GM23338 (cell line): ENCODE measurements around the gene MTNR1B. TPM values are rescaled to one million over a fixed set of nuclear protein-coding genes. Genes with fewer than 3 reads are reported as not detected.

Experiments
- ATAC-seq: fragments of 200-7000 bp; cut with Tn5 transposase; 3 replicates; pipeline ENCODE4 v1.9.1; 2020
- DNase-seq: peaks from one replicate; pipeline ENCODE4 v3.0.0-alpha.2; 2015; ENCODE audit warnings: low spot score
- H2AFZ ChIP-seq: fragments of 200-600 bp; sonication (generic); 2 replicates; pipeline ENCODE4 v1.8.0; 2016; ENCODE audit warnings: antibody characterized with exemption, mild to moderate bottlenecking, moderate library complexity
- H3F3A ChIP-seq: fragments of 200-600 bp; sonication (generic); replicated peaks from 2 replicates; pipeline ENCODE4 v1.8.0; 2017; ENCODE audit warnings: antibody characterized with exemption, mixed run types, low read depth
- H3K27ac ChIP-seq: fragments of 200-600 bp; sonication (generic); 2 replicates; pipeline ENCODE4 v1.6.1; 2016; ENCODE audit warnings: low read depth
- H3K27me3 ChIP-seq: fragments of 200-600 bp; sonication (generic); 2 replicates; pipeline ENCODE4 v1.8.0; 2016; ENCODE audit warnings: mild to moderate bottlenecking, mixed run types, moderate library complexity; ENCODE audit not compliant: insufficient read depth
- H3K36me3 ChIP-seq: fragments of 200-600 bp; sonication (generic); 2 replicates; pipeline ENCODE4 v1.8.0; 2016; ENCODE audit warnings: mild to moderate bottlenecking; ENCODE audit not compliant: insufficient read depth
- H3K4me1 ChIP-seq: fragments of 200-600 bp; sonication (generic); 2 replicates; pipeline ENCODE4 v1.8.0; 2016; ENCODE audit warnings: mild to moderate bottlenecking, moderate library complexity; ENCODE audit not compliant: insufficient read depth
- H3K4me2 ChIP-seq: fragments of 200-600 bp; sonication (generic); 2 replicates; pipeline ENCODE4 v1.7.1; 2017; ENCODE audit warnings: mixed run types
- H3K4me3 ChIP-seq: fragments of 200-600 bp; sonication (generic); 2 replicates; pipeline ENCODE4 v1.6.1; 2016; ENCODE audit warnings: mixed run types
- H3K79me2 ChIP-seq: fragments of 200-600 bp; sonication (generic); replicated peaks from 2 replicates; pipeline ENCODE4 v1.8.0; 2017; ENCODE audit warnings: mild to moderate bottlenecking; ENCODE audit not compliant: insufficient read depth
- H3K9me2 ChIP-seq: fragments of 200-600 bp; sonication (generic); 2 replicates; pipeline ENCODE4 v1.8.0; 2017; ENCODE audit not compliant: insufficient read depth
- H4K20me1 ChIP-seq: fragments of 200-600 bp; sonication (generic); replicated peaks from 2 replicates; pipeline ENCODE4 v1.8.0; 2017; ENCODE audit warnings: mild to moderate bottlenecking; ENCODE audit not compliant: insufficient read depth
- H3K27ac Mint-ChIP-seq: 2 replicates; pipeline ENCODE4 v1.8.0; 2020; ENCODE audit warnings: inconsistent platforms, mild to moderate bottlenecking, moderate library complexity, mixed read lengths
- H3K27me3 Mint-ChIP-seq: 3 replicates; pipeline ENCODE4 v1.8.0; 2022; ENCODE audit warnings: low read depth, mild to moderate bottlenecking, moderate library complexity, mixed read lengths, inconsistent platforms; ENCODE audit not compliant: insufficient read depth, poor library complexity
- H3K36me3 Mint-ChIP-seq: 3 replicates; pipeline ENCODE4 v1.8.0; 2021; ENCODE audit warnings: low read depth, mild to moderate bottlenecking, inconsistent platforms, moderate library complexity, mixed read lengths
- H3K4me1 Mint-ChIP-seq: 3 replicates; pipeline ENCODE4 v1.8.0; 2020; ENCODE audit warnings: mild to moderate bottlenecking, inconsistent platforms, mixed read lengths
- H3K4me3 Mint-ChIP-seq: 3 replicates; pipeline ENCODE4 v1.8.0; 2021; ENCODE audit warnings: moderate library complexity, mild to moderate bottlenecking, inconsistent platforms, mixed read lengths
- H3K9me3 Mint-ChIP-seq: 3 replicates; pipeline ENCODE4 v1.8.0; 2020; ENCODE audit warnings: moderate library complexity, mild to moderate bottlenecking, inconsistent platforms, mixed read lengths
- EZH2phosphoT487 ChIP-seq: fragments of 200-600 bp; sonication (generic); IDR thresholded peaks from one replicate; pipeline ENCODE4 v1.8.1; 2018; ENCODE audit warnings: antibody characterized with exemption; ENCODE audit not compliant: unreplicated experiment
- JUNB ChIP-seq: IDR thresholded peaks from one replicate; pipeline ENCODE4 v1.6.1; 2016; ENCODE audit warnings: antibody characterized with exemption; ENCODE audit not compliant: unreplicated experiment
- POLR2AphosphoS5 ChIP-seq: IDR thresholded peaks from 2 replicates; pipeline ENCODE4 v1.6.1; 2016; ENCODE audit warnings: antibody characterized with exemption, low read depth
- REST ChIP-seq: IDR thresholded peaks from one replicate; pipeline ENCODE4 v1.6.1; 2018; ENCODE audit warnings: antibody characterized with exemption; ENCODE audit not compliant: unreplicated experiment
- STAT1 ChIP-seq: IDR thresholded peaks from one replicate; pipeline ENCODE4 v1.6.1; 2016; ENCODE audit warnings: antibody characterized with exemption; ENCODE audit not compliant: unreplicated experiment
- ZNF114 ChIP-seq: fragments of 250-450 bp; sonication (Bioruptor Pico); IDR thresholded peaks from 2 replicates; pipeline ENCODE4 v1.5.0; 2020; ENCODE audit warnings: mild to moderate bottlenecking, moderate library complexity
- ZNF331 ChIP-seq: fragments of 250-450 bp; sonication (Bioruptor Pico); IDR thresholded peaks from 2 replicates; pipeline ENCODE4 v1.5.0; 2020; ENCODE audit warnings: low read depth, mild to moderate bottlenecking, moderate library complexity
- polyA plus RNA-seq: library from polyadenylated mRNA; unstranded; fragments of >200 nt; fragmentation: Nextera tagmentation; extraction: Ambion mirVana; gene quantifications from 2 replicates; pipeline ENCODE4 v1.2.1, GENCODE V29; 2016
- total RNA-seq: library from RNA; depleted of rRNA; stranded (reverse); fragments of >200 nt; shearing (Covaris generic); gene quantifications from 2 replicates; pipeline ENCODE4 v1.2.3, GENCODE V29; 2014
- TF ChIP-seq, protein P1 (sequence below), 2 experiments: fragments of 200-600 bp in 1 of 2; sonication (generic) in 1 of 2; conservative IDR thresholded peaks; 2 replicates each; pipeline versions ENCODE4 v1.5.1 to v1.6.1; 2016 to 2017; ENCODE audit warnings: antibody characterized with exemption in 2 of 2, low read depth in 2 of 2, mild to moderate bottlenecking in 2 of 2, moderate library complexity in 1 of 2
- TF ChIP-seq, protein P2 (sequence below): fragments of 250-450 bp; sonication (Bioruptor Pico); IDR thresholded peaks from 2 replicates; pipeline ENCODE4 v1.5.0; 2020; ENCODE audit warnings: mild to moderate bottlenecking, moderate library complexity

The MTNR1B gene
- total and polyA plus RNA-seq, 2 experiments from 2014 or later, result not detected

- DNase-seq (no peak), ATAC-seq (no peak)
- H2AFZ ChIP-seq, result no peak overlapping the region
- H4K20me1 ChIP-seq, result no peaks in the 10 kb centered on the region
- TF ChIP-seq, protein P1, sequence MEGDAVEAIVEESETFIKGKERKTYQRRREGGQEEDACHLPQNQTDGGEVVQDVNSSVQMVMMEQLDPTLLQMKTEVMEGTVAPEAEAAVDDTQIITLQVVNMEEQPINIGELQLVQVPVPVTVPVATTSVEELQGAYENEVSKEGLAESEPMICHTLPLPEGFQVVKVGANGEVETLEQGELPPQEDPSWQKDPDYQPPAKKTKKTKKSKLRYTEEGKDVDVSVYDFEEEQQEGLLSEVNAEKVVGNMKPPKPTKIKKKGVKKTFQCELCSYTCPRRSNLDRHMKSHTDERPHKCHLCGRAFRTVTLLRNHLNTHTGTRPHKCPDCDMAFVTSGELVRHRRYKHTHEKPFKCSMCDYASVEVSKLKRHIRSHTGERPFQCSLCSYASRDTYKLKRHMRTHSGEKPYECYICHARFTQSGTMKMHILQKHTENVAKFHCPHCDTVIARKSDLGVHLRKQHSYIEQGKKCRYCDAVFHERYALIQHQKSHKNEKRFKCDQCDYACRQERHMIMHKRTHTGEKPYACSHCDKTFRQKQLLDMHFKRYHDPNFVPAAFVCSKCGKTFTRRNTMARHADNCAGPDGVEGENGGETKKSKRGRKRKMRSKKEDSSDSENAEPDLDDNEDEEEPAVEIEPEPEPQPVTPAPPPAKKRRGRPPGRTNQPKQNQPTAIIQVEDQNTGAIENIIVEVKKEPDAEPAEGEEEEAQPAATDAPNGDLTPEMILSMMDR (conservative IDR thresholded peaks at IDR 0.05; ENCODE audit: low read depth in 2 of 2), result no peak
- TF ChIP-seq JUNB (no peak), ZNF331 (CRISPR knock-in tag) (no peak), ZNF114 (CRISPR knock-in tag) (no peak), STAT1 (no peak), POLR2AphosphoS5 (no peak), REST (no peak), EZH2phosphoT487 (no peak)
- TF ChIP-seq, protein P2, sequence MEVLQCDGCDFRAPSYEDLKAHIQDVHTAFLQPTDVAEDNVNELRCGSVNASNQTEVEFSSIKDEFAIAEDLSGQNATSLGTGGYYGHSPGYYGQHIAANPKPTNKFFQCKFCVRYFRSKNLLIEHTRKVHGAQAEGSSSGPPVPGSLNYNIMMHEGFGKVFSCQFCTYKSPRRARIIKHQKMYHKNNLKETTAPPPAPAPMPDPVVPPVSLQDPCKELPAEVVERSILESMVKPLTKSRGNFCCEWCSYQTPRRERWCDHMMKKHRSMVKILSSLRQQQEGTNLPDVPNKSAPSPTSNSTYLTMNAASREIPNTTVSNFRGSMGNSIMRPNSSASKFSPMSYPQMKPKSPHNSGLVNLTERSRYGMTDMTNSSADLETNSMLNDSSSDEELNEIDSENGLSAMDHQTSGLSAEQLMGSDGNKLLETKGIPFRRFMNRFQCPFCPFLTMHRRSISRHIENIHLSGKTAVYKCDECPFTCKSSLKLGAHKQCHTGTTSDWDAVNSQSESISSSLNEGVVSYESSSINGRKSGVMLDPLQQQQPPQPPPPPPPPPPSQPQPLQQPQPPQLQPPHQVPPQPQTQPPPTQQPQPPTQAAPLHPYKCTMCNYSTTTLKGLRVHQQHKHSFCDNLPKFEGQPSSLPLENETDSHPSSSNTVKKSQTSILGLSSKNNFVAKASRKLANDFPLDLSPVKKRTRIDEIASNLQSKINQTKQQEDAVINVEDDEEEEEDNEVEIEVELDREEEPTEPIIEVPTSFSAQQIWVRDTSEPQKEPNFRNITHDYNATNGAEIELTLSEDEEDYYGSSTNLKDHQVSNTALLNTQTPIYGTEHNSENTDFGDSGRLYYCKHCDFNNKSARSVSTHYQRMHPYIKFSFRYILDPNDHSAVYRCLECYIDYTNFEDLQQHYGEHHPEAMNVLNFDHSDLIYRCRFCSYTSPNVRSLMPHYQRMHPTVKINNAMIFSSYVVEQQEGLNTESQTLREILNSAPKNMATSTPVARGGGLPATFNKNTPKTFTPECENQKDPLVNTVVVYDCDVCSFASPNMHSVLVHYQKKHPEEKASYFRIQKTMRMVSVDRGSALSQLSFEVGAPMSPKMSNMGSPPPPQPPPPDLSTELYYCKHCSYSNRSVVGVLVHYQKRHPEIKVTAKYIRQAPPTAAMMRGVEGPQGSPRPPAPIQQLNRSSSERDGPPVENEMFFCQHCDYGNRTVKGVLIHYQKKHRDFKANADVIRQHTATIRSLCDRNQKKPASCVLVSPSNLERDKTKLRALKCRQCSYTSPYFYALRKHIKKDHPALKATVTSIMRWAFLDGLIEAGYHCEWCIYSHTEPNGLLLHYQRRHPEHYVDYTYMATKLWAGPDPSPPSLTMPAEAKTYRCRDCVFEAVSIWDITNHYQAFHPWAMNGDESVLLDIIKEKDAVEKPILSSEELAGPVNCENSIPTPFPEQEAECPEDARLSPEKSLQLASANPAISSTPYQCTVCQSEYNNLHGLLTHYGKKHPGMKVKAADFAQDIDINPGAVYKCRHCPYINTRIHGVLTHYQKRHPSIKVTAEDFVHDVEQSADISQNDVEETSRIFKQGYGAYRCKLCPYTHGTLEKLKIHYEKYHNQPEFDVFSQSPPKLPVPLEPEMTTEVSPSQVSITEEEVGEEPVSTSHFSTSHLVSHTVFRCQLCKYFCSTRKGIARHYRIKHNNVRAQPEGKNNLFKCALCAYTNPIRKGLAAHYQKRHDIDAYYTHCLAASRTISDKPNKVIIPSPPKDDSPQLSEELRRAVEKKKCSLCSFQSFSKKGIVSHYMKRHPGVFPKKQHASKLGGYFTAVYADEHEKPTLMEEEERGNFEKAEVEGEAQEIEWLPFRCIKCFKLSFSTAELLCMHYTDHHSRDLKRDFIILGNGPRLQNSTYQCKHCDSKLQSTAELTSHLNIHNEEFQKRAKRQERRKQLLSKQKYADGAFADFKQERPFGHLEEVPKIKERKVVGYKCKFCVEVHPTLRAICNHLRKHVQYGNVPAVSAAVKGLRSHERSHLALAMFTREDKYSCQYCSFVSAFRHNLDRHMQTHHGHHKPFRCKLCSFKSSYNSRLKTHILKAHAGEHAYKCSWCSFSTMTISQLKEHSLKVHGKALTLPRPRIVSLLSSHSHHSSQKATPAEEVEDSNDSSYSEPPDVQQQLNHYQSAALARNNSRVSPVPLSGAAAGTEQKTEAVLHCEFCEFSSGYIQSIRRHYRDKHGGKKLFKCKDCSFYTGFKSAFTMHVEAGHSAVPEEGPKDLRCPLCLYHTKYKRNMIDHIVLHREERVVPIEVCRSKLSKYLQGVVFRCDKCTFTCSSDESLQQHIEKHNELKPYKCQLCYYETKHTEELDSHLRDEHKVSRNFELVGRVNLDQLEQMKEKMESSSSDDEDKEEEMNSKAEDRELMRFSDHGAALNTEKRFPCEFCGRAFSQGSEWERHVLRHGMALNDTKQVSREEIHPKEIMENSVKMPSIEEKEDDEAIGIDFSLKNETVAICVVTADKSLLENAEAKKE, result no peak
- no peaks in the 10 kb centered on the region for H3K36me3 Mint-ChIP-seq
- no peaks in the 10 kb centered on the region for H3K36me3 ChIP-seq
- H3K4me2 ChIP-seq, result no peak overlapping the region
- no peak overlapping the region for H3K27ac Mint-ChIP-seq
- no peak overlapping the region for H3K27ac ChIP-seq
- H3K4me3 ChIP-seq, result no peak overlapping the region
- H3K4me1 ChIP-seq, result no peaks in the 10 kb centered on the region
- no peaks in the 10 kb centered on the region for H3K79me2 ChIP-seq
- no peaks in the 10 kb centered on the region for H3K9me3 Mint-ChIP-seq
- H3K27me3 Mint-ChIP-seq, result peaks cover 2% of the 10 kb centered on the region
- H3K4me1 Mint-ChIP-seq, result peaks cover 8% of the 10 kb centered on the region
- no peak overlapping the region for H3K4me3 Mint-ChIP-seq
- H3F3A ChIP-seq, result no peaks in the 10 kb centered on the region
- peaks cover 4% of the 10 kb centered on the region; the same call in 1 of the 2 replicates for H3K9me2 ChIP-seq
- no peaks in the 10 kb centered on the region for H3K27me3 ChIP-seq
These were observed 59.6 kb downstream of the MTNR1B start for GRCh38 chr11:93028960-93029522.
